Measurements from ENCODE around the gene TRIP12.

DNA sequence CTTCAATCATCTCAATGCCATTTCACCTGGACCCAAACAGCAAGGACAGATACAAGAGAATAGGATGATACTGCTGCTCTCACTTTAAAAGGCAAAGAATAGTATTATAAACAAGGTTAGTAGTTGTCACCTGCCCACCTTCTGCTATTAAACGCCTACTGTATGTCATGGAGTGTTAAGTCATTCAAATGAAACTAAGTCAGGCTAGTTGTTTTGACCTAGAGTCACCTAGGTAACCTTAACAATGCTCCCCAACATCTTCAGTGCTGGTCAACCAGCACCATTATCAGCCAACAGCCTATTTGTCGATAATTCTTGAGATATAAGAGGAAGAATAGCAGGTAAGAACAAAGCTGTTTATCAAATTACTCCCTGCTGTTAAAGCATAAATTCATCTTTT is 39.2 kb downstream of the TRIP12 start:
- TF ChIP-seq, protein P1, sequence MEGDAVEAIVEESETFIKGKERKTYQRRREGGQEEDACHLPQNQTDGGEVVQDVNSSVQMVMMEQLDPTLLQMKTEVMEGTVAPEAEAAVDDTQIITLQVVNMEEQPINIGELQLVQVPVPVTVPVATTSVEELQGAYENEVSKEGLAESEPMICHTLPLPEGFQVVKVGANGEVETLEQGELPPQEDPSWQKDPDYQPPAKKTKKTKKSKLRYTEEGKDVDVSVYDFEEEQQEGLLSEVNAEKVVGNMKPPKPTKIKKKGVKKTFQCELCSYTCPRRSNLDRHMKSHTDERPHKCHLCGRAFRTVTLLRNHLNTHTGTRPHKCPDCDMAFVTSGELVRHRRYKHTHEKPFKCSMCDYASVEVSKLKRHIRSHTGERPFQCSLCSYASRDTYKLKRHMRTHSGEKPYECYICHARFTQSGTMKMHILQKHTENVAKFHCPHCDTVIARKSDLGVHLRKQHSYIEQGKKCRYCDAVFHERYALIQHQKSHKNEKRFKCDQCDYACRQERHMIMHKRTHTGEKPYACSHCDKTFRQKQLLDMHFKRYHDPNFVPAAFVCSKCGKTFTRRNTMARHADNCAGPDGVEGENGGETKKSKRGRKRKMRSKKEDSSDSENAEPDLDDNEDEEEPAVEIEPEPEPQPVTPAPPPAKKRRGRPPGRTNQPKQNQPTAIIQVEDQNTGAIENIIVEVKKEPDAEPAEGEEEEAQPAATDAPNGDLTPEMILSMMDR (IDR thresholded peaks at IDR 0.05; ENCODE audit: low read length) = no peak
- no peak for TF ChIP-seq EZH2 (optimal IDR thresholded peaks at IDR 0.05; ENCODE audit: low read depth, low read length)

Measured in MM.1S (cell line).